HG03095 (cell line): ENCODE data around the gene SORL1-AS1.

Experiments used
- ATAC-seq: cut with Tn5 transposase; IDR thresholded peaks from one replicate; pipeline ENCODE4 v1.9.1; 2021; ENCODE audit warnings: moderate library complexity; ENCODE audit not compliant: unreplicated experiment

Gene SORL1-AS1

DNA sequence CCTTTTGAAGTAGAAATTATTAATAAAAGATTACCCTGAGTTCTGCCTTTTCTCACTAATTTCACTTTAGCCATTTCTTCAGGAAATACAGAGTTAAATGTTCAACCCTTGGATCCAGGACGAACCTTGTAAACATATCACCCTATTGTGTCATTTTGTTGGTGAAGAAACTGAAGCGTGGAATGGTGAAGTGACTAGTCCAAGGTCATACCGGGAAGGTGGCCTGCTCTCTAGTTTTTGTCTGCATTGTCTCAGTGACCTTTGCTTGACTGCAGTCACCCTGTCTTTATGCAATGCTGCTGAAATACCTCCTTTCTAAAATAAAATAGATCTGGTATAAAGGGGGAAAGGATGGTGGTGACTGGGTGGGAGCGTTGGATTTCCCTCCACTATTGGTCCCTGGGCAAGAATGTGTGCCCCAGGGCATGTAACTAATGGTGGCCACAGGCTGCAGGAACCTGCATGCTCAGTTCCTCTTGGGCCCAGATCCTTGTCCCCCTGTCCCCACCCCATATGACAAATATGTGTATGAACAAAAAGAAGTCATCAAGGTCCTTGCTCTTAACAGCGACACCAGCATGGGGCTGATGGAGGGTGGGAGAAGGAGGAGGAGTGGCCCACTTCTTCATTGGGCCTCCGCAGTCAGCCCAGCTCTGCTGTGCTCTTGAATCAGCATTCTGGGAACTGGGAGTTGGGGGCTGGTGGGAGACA is 977 bp upstream of the SORL1-AS1 start:
- no peak for ATAC-seq

DNA sequence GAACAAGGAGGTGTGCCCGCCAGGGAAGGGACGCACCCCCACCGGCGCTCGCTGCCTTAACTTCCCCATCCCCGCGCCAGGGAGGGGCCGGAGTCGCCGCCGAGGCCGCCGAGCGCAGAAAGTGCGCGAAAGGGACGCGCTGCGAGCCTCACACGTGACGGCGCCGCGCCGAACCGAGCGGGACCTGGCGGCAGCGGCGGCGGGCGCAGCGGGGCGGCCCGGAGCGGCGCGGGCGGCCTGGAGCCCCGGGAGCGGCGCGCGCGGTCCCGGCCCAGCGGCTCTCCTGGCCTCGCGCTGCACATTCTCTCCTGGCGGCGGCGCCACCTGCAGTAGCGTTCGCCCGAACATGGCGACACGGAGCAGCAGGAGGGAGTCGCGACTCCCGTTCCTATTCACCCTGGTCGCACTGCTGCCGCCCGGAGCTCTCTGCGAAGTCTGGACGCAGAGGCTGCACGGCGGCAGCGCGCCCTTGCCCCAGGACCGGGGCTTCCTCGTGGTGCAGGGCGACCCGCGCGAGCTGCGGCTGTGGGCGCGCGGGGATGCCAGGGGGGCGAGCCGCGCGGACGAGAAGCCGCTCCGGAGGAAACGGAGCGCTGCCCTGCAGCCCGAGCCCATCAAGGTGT is 670 bp downstream of the SORL1-AS1 start, which contains the start of gene SORL1:
TSS of gene SORL1 (plus strand) at position 329 of the 623 bp plus-strand sequence. CDS start at position 347, 18 bp downstream.
- ATAC-seq: peak; percentile 47

DNA sequence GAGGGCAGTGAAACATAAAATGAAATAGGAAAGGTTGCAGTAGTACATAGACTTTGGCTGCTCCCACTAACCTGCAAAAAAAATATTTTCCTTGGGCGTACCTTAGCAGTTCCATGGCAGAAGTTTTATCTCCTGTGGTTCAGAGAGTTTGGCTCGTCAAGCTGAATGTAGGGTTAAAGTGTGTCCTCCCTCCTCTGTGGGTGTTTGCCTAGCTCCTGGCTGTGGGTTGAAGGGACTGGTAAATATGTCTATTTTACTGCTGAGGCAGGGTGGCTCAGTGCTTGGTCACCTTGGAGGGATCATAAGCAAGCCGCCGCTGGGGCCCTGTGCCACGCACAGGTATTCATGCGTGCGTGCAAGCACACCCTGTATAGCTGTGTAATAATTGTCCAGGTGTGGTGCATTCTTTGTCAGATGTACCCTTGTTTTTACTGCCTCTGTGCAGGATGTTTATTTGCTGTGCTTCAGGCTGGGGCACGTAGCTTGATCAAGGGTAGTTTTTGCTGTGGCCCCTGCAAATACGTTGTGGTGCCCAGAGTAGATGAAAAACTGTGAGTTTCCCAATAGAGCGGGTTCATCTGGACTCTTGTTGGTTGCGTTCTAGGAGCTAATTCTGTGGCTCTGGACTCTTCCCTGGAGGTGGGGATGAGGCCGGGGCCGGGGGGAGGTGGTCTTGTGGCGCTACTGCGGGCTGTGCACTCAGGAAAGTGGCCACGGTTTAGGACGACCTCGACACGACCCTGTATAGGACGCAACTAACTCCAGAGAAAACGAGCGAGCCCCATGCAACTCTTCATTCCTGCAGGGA is 1.4 kb downstream of the SORL1-AS1 start:
- ATAC-seq: no peak

DNA sequence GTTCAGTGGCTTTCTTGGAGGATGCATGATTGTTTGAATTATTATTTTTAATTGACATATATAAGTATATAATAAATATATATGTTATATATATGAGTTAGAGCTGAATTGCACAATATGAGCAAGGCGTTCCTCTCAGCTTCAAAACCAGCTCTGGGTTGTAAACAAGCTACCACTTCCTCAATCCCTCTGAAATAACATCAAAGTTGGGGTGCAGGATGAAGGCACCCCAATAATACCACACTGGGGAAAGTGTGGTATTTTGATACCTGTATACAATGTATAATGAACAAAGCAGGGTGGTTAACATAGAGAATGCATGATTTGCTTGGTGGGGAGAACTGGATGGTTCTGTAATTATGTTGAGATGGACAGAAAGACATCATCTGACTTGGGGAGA is 2.4 kb downstream of the SORL1-AS1 start:
- no peak for ATAC-seq

DNA sequence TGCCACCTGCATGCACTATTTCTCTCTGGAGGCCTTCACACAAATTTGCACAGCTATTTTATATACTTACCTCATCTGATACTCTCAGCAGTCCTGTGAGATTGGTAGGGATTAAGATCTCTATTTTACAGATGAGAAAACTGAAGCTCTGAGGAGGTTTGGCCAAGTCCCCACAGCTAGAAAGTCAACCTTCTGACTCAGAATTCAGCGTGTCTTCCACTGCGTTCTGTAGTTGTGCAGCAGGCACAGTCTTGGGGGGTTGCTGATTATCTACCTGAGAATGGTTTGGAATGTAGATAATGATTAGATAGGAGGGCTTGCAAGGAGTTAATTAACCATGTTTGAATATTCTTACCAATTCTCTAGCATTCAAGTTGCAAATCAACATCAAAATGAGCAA is 3.1 kb downstream of the SORL1-AS1 start:
- no peak for ATAC-seq

DNA sequence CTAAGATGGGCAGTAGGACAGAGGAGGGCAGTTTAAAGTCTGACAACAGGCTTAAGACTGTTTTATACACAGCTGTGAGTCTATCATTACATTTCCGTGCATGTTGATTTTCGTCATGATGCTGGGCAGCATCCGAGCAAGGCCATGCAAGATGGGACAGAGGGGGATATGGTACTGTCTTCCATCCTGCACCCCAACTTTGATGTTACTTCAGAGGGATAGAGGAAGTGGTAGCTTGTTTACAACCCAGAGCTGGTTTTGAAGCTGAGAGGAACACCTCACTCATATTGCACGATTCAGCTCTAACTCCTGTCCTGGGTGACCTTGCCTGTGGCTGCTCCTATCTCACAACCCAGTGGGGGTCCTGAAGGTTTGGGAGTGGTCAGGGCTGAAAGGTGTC is 3.6 kb downstream of the SORL1-AS1 start:
- no peak for ATAC-seq

DNA sequence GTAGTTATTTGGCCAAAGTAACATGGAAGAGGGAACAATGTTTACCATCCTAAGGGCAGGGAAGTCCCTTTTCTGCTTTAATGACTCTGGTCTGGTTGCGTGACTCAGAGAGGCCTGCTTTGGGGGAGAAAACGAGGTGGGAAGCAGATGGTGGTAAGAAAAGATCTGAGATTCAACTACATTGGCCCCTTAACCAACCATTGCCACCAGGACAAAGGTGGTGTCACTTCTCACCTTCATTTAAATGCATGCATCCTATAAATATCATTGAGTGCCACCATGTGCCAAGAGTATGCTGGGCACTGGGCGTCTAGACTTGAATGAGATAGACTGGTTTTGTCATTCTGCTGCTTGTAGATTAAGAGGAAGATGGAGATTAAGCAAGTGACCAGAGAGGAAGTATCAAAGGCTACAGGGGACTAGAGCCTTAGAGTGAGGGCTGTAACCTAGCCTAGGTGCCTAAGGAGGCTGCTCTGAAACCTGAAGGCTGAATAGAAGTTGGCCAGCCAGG is 4.3 kb downstream of the SORL1-AS1 start:
- ATAC-seq: no peak

DNA sequence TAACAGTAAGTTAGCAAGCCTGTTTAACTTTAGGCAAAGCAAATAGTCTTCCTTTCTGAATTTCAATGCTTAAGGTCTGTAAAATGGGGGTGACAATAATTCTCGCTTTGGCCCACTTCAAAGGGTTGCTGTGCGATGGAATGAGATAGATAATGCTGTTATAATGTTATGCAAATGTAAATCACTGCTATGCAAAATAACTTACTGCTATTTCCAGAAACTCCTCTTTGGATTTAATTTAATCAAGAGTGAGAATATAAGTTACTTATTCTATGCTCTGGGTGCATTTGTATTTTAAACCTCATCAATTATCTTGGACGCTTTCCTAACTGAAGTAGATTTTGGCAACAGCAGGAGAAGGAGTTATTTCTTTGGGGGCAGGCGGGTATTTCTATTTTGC is 4.8 kb downstream of the SORL1-AS1 start:
- ATAC-seq: no peak

DNA sequence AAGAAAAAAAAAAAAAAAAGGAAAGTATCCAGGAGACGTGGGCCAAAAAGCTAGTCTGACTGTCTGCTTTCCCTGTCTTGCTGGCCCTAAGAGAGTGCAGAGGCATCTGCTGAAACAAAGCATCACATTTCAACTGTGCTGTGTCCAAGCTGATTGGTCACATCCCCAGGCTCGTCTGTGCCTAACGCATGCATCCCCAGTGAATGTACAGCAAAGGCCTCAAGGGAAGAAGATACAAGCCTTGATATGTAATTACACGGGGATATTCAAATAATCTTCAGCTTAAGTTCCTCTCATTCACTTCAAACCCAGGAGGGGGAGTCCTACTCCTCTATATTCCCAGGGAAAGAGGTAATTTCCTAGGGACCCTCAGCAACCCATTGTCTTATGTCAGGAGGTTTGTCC is 6.0 kb downstream of the SORL1-AS1 start:
- no peak for ATAC-seq

DNA sequence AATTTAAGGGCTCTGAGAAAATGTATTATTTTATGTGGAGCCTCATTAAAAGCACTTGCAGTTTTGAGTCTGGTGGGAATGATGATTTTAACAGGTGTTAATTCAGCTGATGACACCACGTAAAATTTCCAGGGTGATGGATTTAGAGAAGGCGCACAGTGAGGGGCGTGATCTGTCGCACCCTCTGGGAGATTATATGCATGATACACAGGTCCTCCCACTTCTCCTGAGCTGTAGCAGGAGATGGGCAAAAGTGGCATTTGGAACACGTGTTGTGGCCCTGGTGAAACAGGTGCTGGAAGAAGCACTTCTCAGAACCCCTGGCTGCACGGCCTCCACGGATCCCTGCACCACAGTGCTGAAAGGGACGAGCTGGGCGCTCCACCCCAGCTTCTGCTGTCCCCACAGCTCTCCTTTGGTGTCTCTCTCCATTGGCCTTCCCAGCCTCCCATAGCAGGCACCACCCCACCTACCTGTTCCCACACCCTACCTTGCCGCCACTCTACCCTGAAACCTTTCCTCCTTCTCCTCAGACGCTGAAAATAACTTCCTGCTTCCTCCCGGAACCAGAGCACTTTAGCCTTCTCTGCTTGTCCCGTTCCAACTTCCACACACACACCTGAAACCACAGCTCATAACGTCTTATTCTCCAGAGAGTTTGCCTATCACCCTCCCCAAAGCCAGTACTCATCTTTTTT is 7.5 kb downstream of the SORL1-AS1 start:
- no peak for ATAC-seq

DNA sequence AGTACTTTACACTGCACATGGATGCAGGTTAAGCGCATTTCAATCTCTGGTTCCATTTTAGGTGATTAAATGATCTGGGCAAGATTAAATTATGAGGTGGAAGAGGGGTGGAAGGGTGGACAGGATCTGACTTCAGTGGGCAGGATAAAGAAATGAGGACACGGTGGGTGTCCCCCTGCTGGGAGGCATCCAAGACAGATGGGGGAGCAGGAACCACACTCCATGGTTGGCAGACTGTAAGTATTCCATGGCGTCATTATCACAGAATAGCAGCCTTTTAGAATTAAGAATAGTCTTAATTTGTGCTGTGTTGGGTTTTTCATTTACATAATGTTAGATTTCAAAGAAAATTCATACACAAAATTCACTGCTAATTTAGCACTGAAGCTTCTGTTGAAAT is 8.2 kb downstream of the SORL1-AS1 start:
- ATAC-seq: no peak

DNA sequence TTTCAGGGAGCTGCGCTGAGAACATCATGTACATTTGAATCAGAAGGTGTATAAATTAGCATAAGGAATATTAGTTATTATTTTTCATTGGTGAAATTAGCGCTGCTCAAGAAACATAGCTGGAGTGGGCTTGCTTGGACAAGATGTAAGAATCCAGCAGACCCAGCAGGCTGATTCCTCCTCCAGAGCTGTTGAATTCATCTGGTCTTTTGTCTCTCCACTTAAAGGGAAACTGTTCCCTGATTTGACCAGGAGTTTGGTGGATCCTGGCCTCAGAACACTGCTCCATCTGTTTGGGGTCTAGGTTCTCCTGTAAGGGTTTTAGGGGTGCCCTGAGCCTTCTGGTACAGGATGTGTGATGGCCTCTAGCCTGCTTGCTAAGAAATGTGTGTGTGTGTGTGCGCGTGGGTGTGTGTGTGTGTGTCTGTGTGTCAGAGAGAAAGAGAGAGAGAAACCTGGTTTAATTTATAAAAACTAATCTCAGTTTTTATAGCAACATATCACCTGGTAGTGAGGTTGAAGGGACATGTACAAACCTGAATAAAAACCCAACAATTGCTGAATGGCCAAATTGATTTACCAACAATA is 9.0 kb downstream of the SORL1-AS1 start:
- ATAC-seq: no peak

DNA sequence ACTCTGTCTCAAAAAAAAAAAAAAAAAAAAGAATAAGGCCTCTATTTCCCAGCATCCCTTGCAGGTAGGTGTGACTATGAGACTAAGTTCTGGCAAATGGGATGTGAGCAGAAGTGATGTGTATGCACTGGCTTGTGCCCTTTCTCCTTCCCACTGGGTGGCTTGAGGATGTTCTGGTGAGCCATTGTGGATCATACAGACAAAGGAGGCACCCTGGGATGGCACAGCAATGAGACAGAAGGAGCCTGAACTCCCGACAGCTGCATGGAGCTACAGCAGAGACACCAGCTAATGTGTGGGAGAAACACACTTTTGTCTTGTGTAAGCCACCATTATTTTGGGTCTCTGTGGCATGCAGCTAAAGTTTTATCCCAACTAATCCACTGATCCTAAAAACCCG is 11.2 kb downstream of the SORL1-AS1 start:
- ATAC-seq: no peak

DNA sequence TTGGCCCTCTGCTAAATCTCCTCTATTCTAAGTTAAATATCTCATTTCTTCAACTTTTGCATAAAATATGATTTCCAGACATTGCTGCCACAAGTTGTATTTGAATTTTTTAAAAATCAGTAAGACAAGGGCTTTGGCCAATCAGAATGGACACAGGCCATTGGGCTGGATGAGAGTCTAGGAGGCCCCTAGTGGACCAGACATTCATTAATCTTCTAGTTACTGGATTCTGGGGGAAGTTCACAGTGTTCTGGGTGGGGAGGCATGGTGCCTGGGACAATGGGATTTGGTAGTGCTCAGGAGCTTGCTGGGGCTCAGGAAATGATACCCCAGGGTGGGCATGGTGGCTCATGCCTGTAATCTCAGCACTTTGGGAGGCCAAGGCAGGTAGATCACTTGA is 13.0 kb downstream of the SORL1-AS1 start:
- no peak for ATAC-seq

DNA sequence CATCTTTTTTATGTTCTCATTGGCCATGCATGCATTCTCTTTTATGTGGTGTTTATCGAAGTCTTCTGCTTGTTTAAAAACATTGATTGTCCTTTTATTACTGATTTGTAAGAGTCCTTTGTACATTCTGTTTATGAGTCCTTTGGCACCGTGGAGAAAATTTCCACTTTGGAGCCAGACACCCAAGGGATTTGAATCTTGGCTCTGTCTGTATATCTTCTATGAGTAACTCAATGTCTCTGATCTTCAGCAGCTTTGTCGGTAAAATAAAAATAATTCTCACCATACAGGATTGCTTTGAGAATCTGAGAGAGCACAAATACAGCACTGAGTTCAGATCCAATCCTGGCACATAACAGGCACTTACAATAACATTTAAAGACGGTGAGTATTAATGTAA is 13.4 kb downstream of the SORL1-AS1 start:
- ATAC-seq: no peak

DNA sequence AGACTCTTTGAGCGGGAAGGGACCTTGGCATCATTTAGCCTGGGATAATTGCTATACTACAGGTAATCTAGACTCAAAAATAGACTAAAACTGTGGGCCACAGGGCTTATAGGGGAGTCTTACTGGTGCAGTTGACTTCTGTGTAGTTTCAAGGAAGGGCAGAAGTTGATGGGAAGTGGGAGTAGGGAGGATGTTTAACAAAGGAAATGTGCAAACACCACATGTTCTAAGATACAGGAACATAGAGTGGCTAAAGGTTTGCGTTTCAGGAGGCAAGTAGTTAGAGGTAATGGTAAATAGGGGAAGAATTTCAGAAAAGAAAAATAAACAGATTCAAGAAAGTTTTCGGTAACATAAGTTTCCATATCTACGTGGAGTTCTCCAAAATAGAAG is 15.1 kb downstream of the SORL1-AS1 start:
- ATAC-seq: no peak

DNA sequence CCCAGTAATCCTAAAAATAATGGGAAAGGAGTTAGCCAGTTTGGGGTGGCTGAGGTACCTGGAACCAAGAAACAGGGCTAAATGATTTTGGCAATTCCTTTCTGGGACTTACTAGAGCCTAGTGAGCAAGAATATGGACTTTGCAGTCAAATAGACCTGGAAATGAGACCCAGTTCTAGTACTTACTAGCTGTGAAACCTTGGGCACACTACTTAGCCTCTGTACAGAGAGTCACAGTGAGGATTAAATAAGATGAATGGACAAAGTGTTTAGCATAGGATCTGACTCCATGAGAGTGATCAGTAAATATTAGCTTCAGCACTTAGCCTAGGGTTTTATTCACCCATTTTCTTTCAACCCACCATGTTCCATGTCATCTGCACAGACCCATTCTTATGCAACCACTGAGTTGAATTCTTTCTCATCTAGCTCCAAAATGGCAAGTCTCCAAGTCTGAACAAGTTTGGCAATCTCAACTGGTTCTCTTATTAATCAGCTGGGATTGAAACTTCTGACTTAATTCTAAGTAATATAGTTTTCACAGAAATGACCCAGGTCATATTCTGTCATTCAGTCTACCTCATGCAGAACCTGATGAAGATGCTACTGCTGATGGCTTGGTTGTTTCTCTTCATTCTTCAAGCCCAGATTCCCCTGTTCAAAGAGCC is 15.6 kb downstream of the SORL1-AS1 start:
- no peak for ATAC-seq

DNA sequence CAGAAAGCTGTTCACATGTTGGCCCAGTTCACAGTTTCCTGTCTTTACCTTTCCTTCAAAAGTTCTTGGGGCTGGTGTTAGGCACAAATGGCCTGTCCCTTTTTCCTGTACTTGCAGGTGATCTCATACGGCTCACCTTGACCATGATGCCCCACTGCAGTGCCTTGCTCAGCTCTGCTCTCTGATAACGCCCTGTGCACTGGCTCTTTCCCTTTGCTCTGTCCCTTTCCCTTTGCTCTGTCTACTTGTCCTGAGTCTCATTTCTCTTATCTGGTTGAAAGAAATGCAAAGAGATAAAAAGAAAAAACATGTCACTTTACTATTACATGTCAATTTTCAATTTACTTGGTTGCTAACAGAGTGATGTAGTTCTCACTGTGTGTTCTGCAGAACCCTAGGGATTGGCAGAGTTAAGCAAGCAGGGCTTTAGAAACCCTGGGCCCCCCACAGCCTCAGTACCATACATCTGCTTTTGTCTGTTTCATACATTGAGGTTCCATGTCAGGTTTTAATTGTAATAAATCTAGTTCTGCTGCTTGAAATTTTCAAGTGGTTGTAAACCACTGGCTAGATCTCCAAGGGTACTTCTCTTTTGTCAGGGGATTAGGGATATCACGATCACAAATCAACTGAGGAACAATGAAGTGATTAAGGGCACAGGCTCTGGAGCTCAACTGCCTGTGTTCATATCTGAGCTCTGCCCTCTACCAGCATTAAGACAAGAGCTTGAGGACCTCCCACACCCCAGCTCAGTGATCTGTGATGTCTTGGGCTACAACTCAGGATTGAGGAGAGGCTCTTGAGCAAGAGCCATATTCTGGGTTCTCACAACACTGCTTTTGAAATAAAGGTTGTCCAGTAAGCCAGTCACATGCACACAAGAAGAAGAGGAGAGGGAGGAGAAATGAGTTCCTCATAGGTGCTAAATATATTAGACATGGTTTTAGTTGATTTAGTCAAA is 16.9 kb downstream of the SORL1-AS1 start:
- ATAC-seq: no peak

DNA sequence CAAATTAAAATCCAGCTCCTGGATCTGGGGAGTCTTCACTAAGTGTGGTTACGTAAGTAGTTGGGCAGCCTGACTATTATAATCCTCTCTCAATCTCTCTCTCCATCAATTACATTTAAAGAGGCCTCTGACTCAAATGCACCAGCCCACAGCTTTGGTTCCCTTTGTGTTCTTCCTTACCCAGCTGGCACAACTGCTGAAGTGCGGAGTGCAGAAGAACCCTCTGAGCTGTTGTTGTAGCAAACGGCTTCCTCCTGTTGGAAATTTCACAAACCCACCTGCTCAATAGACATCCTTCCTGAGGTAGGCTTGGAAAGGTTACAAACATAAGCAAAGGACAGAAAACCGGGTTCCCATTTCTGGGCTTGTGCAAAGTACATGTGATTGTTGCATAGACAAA is 17.6 kb downstream of the SORL1-AS1 start:
- ATAC-seq: no peak
